Measurements from ENCODE around the gene ME3.

GRCh38 chr11:86538223-86538548 lies 134.2 kb downstream of the ME3 start:
- no peak for TF ChIP-seq EZH2 (IDR thresholded peaks at IDR 0.05; ENCODE audit: low read length, missing control alignments)
- TF ChIP-seq CTCF (conservative IDR thresholded peaks at IDR 0.05 in 1 of 2, IDR thresholded peaks at IDR 0.05 in 1 of 2; ENCODE audit: low read depth in 1 of 2, low read length in 2 of 2): no peak

All from fibroblast of lung (primary cell).